Epithelial cell of esophagus (primary cell): ENCODE results near the gene SCD.

ENCODE experiments used
- DNase-seq: peaks from one replicate; pipeline ENCODE4 v3.0.0; 2010; ENCODE audit warnings: low read depth
- H3K4me3 ChIP-seq: 2 replicates; pipeline ENCODE4 v1.5.1; 2011; ENCODE audit warnings: mild to moderate bottlenecking, low read length, control low read depth
- TF ChIP-seq, protein P1 (sequence below): IDR thresholded peaks from 2 replicates; pipeline ENCODE4 v1.5.1; 2011; ENCODE audit warnings: low read depth, mild to moderate bottlenecking, low read length, control low read depth, inconsistent platforms; ENCODE audit not compliant: insufficient read depth; ENCODE audit errors: missing control alignments

SCD gene

DNA sequence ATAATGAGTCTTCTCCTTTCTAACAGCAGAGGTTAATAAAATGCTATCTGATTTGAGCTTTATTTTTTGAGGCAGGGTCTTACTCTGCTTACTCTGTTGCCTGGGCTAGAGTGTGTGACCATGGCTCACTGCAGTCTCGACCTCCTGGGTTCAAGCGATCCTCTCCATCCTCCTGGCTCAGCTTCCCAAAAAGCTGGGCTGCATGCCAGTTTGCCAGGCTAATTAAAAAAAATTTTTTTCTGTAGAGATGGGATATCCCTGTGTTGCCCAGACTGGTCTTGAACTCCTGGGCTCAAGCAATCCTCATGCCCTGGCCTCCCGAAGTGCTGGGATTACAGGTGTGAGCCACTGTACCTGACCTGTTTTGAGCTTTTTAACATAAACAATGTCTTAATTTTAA lies 56.7 kb downstream of the SCD start:
- DNase-seq, result no peak
- H3K4me3 ChIP-seq, result no peak overlapping the region
- TF ChIP-seq, protein P1, sequence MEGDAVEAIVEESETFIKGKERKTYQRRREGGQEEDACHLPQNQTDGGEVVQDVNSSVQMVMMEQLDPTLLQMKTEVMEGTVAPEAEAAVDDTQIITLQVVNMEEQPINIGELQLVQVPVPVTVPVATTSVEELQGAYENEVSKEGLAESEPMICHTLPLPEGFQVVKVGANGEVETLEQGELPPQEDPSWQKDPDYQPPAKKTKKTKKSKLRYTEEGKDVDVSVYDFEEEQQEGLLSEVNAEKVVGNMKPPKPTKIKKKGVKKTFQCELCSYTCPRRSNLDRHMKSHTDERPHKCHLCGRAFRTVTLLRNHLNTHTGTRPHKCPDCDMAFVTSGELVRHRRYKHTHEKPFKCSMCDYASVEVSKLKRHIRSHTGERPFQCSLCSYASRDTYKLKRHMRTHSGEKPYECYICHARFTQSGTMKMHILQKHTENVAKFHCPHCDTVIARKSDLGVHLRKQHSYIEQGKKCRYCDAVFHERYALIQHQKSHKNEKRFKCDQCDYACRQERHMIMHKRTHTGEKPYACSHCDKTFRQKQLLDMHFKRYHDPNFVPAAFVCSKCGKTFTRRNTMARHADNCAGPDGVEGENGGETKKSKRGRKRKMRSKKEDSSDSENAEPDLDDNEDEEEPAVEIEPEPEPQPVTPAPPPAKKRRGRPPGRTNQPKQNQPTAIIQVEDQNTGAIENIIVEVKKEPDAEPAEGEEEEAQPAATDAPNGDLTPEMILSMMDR, result no peak

DNA sequence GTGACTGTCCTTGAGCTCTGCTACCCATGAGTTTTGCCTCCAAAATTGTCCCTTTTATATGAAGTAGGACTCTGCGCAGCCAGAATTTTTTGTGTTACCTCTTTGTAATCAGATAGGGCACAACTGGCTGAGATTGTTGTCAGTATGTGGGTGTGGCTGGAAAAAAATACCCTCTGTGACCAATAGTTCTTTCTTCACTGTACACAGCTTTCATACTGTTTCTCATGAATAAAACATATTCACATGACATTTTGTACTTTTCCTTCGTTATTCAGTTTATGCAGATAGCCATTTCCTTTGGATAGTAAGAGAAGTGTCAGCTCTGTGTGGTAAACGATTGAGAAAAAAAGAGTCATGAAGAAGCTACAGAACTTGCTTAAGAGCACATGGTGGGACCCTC lies 66.1 kb downstream of the SCD start:
- no peak for DNase-seq
- TF ChIP-seq, protein P1, result no peak
- no peak overlapping the region for H3K4me3 ChIP-seq
